NCI-H2196 (cell line): ENCODE data around the gene RCCD1.
"Not testable (repeated sequence)": the region's sequence is repeated elsewhere in the genome, so short reads cannot be mapped to it uniquely, and the experiment has no call there.

Experiments used
- DNase-seq: peaks from one replicate; lab custom pipeline; 2025; ENCODE audit not compliant: unreplicated experiment; lab: John Stamatoyannopoulos, UW

The RCCD1 gene

GRCh38 chr15:90954712-90955623, at the start of gene RCCD1:
Gene RCCD1, plus strand, starts transcription at chr15:90954884. Its CDS starts 1,851 bp downstream, at chr15:90956735.
- no peak for DNase-seq

GRCh38 chr15:90905306-90906180, 49.1 kb upstream of the RCCD1 start:
- no peak for DNase-seq

GRCh38 chr15:90906181-90906849, 48.4 kb upstream of the RCCD1 start:
- DNase-seq = no peak

GRCh38 chr15:90907051-90907660, 47.5 kb upstream of the RCCD1 start:
- no peak for DNase-seq

- no peak for DNase-seq
Measured at GRCh38 chr15:90907838-90908507, 46.7 kb upstream of the RCCD1 start.

- not testable (repeated sequence) for DNase-seq
Measured at GRCh38 chr15:90909449-90909848, 45.2 kb upstream of the RCCD1 start.

GRCh38 chr15:90909976-90910375, 44.7 kb upstream of the RCCD1 start:
- no peak for DNase-seq

GRCh38 chr15:90910441-90911301, 44.0 kb upstream of the RCCD1 start:
- no peak for DNase-seq

- no peak for DNase-seq
Measured at GRCh38 chr15:90911302-90911623, 43.4 kb upstream of the RCCD1 start.

- DNase-seq = no peak
Measured at GRCh38 chr15:90911906-90912769, 42.5 kb upstream of the RCCD1 start.

- no peak for DNase-seq
Measured at GRCh38 chr15:90912770-90913075, 42.0 kb upstream of the RCCD1 start.

- DNase-seq = no peak
Measured at GRCh38 chr15:90913398-90913944, 41.2 kb upstream of the RCCD1 start.

- DNase-seq = no peak
Measured at GRCh38 chr15:90914305-90915080, 40.2 kb upstream of the RCCD1 start.

- no peak for DNase-seq
Measured at GRCh38 chr15:90915216-90915807, 39.4 kb upstream of the RCCD1 start.

- DNase-seq = no peak
Measured at GRCh38 chr15:90915808-90916440, 38.8 kb upstream of the RCCD1 start.

GRCh38 chr15:90916461-90916860, 38.2 kb upstream of the RCCD1 start:
- no peak for DNase-seq

- DNase-seq = no peak
Measured at GRCh38 chr15:90917569-90917968, 37.1 kb upstream of the RCCD1 start.
